Transverse colon (tissue), 4 donors: ENCODE results near the gene JARID2. TPM values are rescaled to one million over a fixed set of nuclear protein-coding genes. Genes with fewer than 3 reads are reported as not detected.

Experiments used
- DNase-seq: peaks from one replicate; pipeline ENCODE4 v3.0.0-alpha.2; 2019
- H3K27ac ChIP-seq, 4 donors: fragments of 200-600 bp; sonication (generic); 2 replicates each; pipeline ENCODE4 v1.5.1; 2016 to 2018; ENCODE audit warnings: inconsistent platforms in 4 of 4
- H3K27me3 ChIP-seq: fragments of 200-600 bp; sonication (generic); 2 replicates; pipeline ENCODE4 v1.5.1; 2017; ENCODE audit warnings: inconsistent platforms
- H3K36me3 ChIP-seq, 4 donors: fragments of 200-600 bp; sonication (generic); 2 replicates each; pipeline ENCODE4 v1.5.1; 2017 to 2019; ENCODE audit warnings: inconsistent platforms in 4 of 4
- H3K4me1 ChIP-seq, 4 donors: fragments of 200-600 bp; sonication (generic); 2 replicates each; pipeline ENCODE4 v1.5.1; 2017 to 2020; ENCODE audit warnings: inconsistent platforms in 4 of 4
- H3K4me3 ChIP-seq, 4 donors: fragments of 200-600 bp; sonication (generic); 1 replicate in 1 of 4; 2 replicates in 3 of 4; pipeline versions ENCODE4 v1.5.1 to v1.6.1; 2017 to 2019; ENCODE audit warnings: inconsistent platforms in 4 of 4
- H3K9me3 ChIP-seq, 2 donors: fragments of 200-600 bp; sonication (generic); 2 replicates each; pipeline ENCODE4 v1.5.1; 2017 to 2019; ENCODE audit warnings: inconsistent platforms in 2 of 2
- EP300 ChIP-seq: sonication (generic); formaldehyde crosslinking; IDR thresholded peaks from one replicate; pipeline ENCODE4 v1.6.1; 2017; ENCODE audit warnings: antibody characterized with exemption, low read depth
- POLR2A ChIP-seq: fragments of 450-650 bp; IDR thresholded peaks from one replicate; pipeline ENCODE4 v1.6.1; 2016; ENCODE audit warnings: antibody characterized with exemption, mild to moderate bottlenecking, moderate library complexity
- POLR2AphosphoS5 ChIP-seq, 3 donors: sonication (generic); formaldehyde crosslinking; IDR thresholded peaks; one replicate each; pipeline ENCODE4 v1.6.1; 2016; ENCODE audit warnings: antibody characterized with exemption in 3 of 3
- WGBS, 2 donors: methylation state at CpG; one replicate each; pipeline ENCODE4 v1.1.5; 2018; ENCODE audit warnings: low coverage in 1 of 2; 5-methylcytosine and 5-hydroxymethylcytosine counted together
- in situ Hi-C, 4 donors: fragments of 200-750 bp; cut with MboI; loops; one replicate each; pipeline versions ENCODE4 v1.15.0 to v1.15.1; 2017; ENCODE audit warnings: low sequenced_read_pairs in 3 of 4, low pct_ligation_motif_present in 1 of 4, low pct_unique_long_range_greater_than_20kb in 1 of 4
- intact Hi-C: fragments of 100-400 bp; cut with DNase I; formaldehyde crosslinking; loops from one replicate; pipeline ENCODE4 v1.15.1; 2023; ENCODE audit warnings: low total_unique reads
- total RNA-seq, 4 donors: library from RNA; depleted of rRNA; stranded (reverse); fragments of >200 nt; gene quantifications; one replicate each; pipeline ENCODE4 v1.1.0, GENCODE V29; 2016
- TF ChIP-seq, protein P1 (sequence below), 5 experiments: fragments of 200-600 bp in 3 of 5; fragments of 450-650 bp in 2 of 5; sonication (generic) in 3 of 5; IDR thresholded peaks; 1 replicate in 2 of 5; 2 replicates in 3 of 5; pipeline ENCODE4 v1.5.1; 2016 to 2017; ENCODE audit warnings: antibody characterized with exemption in 5 of 5, inconsistent platforms in 3 of 5, mild to moderate bottlenecking in 2 of 5, moderate library complexity in 1 of 5

The JARID2 gene
- total RNA-seq, 4 donors from 2014 or later = 9.4 to 18.7 (median 10.9) TPM

DNA sequence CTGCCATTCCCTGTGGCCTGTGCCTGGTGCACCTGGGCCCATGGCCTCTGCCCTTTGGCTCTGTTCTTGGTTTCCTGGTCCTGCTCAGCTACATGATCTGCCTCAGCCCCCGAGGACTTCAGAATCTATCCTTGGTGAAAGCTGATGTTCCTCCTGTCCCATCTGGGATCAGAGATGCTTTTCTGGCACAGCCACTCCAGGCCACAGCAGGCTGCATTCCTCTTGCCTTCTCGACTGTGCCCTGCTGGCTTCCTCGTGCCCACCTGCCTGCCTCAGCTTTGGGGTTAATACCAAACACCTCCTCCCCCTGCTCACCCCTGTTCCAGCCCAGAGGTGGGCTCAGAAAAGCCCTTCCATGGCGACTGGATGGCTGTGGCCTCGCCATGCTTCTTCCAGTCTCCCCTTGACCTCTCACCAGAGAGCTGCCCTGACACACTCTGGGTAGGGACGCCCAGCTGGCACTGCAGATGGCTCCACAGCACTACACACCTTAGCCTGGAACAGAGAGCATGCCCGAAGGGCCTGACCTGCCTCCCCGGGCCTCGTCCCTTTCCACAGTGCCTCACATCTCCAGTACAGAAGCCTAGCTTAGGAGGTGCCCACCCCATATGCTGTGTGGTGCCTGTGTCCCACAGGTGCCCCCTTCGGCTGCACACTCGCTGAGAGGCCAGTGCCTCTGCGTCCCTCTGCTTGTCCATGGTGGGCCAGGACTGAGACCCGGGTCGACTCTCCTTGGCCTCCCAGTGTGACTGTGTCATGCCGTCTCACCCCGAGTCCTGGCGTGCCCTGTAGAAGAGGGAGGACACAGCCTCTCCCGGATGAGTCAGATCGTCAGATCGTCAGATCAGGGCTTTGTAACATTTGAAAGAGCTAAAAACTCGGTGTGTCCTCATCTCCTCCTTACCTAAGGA, 268.2 kb downstream of the JARID2 start:
- Histone ChIP-seq H3K4me1 (no peaks in the 10 kb centered on the region), H3K27me3 (no peaks in the 10 kb centered on the region), H3K27ac (no peak overlapping the region), H3K4me3 (no peak overlapping the region), H3K9me3 (no peaks in the 10 kb centered on the region), H3K36me3 (peaks cover 0 to 18% (median 6%) of the 10 kb centered on the region in 4 donors)
- 94% methylated on average over 21 of the region's 21 CpGs; no CpG with 5 or more reads in 1 of the 2 donors for WGBS, 2 donors
- in situ Hi-C loops = loop anchor here in 1 of 4 donors (25.0 kb wide), 1 partner anchor 98 kb away; no protein-coding TSS in a partner anchor
- TF ChIP-seq EP300 (no peak), POLR2AphosphoS5 (IDR thresholded peaks at IDR 0.05) (no peak), POLR2A (no peak)
- TF ChIP-seq, protein P1, sequence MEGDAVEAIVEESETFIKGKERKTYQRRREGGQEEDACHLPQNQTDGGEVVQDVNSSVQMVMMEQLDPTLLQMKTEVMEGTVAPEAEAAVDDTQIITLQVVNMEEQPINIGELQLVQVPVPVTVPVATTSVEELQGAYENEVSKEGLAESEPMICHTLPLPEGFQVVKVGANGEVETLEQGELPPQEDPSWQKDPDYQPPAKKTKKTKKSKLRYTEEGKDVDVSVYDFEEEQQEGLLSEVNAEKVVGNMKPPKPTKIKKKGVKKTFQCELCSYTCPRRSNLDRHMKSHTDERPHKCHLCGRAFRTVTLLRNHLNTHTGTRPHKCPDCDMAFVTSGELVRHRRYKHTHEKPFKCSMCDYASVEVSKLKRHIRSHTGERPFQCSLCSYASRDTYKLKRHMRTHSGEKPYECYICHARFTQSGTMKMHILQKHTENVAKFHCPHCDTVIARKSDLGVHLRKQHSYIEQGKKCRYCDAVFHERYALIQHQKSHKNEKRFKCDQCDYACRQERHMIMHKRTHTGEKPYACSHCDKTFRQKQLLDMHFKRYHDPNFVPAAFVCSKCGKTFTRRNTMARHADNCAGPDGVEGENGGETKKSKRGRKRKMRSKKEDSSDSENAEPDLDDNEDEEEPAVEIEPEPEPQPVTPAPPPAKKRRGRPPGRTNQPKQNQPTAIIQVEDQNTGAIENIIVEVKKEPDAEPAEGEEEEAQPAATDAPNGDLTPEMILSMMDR (IDR thresholded peaks at IDR 0.05) = no peak
- intact Hi-C loops = no loop called here
- DNase-seq = no peak

GRCh38 chr6:15515226-15515625, 269.4 kb downstream of the JARID2 start:
- H3K27ac ChIP-seq = no peak overlapping the region
- H3K36me3 ChIP-seq = peaks cover 0 to 18% (median 7%) of the 10 kb centered on the region in 4 donors
- no peaks in the 10 kb centered on the region for H3K4me1 ChIP-seq
- no peak for TF ChIP-seq EP300
- no peak for TF ChIP-seq POLR2AphosphoS5 (IDR thresholded peaks at IDR 0.05)
- TF ChIP-seq, protein P1 (IDR thresholded peaks at IDR 0.05) = no peak
- TF ChIP-seq POLR2A = no peak
- intact Hi-C loops (no loop called here), in situ Hi-C loops (loop anchor here in 1 of 4 donors (25.0 kb wide), 1 partner anchor 97 kb away; no protein-coding TSS in a partner anchor)
- no peaks in the 10 kb centered on the region for H3K9me3 ChIP-seq
- DNase-seq = no peak
- H3K27me3 ChIP-seq = no peaks in the 10 kb centered on the region
- 87 to 94% methylated on average over 2 to 6 of the region's 6 CpGs for WGBS, 2 donors
- H3K4me3 ChIP-seq = no peak overlapping the region

GRCh38 chr6:15515660-15516375, 269.9 kb downstream of the JARID2 start:
- 86 to 89% methylated on average over 12 to 18 of the region's 18 CpGs for WGBS, 2 donors
- TF ChIP-seq, protein P1 (IDR thresholded peaks at IDR 0.05) = no peak
- TF ChIP-seq POLR2A (no peak), EP300 (no peak), POLR2AphosphoS5 (IDR thresholded peaks at IDR 0.05) (no peak)
- H3K36me3 ChIP-seq = peaks cover 0 to 22% (median 7%) of the 10 kb centered on the region in 4 donors
- no peaks in the 10 kb centered on the region for H3K27me3 ChIP-seq
- intact Hi-C loops (no loop called here), in situ Hi-C loops (loop anchor here in 1 of 4 donors (25.0 kb wide), 1 partner anchor 96 kb away; no protein-coding TSS in a partner anchor)
- no peaks in the 10 kb centered on the region for H3K4me1 ChIP-seq
- no peak overlapping the region for H3K27ac ChIP-seq
- no peak for DNase-seq
- no peak overlapping the region for H3K4me3 ChIP-seq
- no peaks in the 10 kb centered on the region for H3K9me3 ChIP-seq

GRCh38 chr6:15516378-15516777, 270.5 kb downstream of the JARID2 start:
- no peak for TF ChIP-seq EP300
- TF ChIP-seq POLR2AphosphoS5 (IDR thresholded peaks at IDR 0.05) = no peak
- TF ChIP-seq, protein P1 (IDR thresholded peaks at IDR 0.05) = no peak
- TF ChIP-seq POLR2A = no peak
- intact Hi-C loops = no loop called here
- Histone ChIP-seq H3K4me1 (no peaks in the 10 kb centered on the region), H3K27ac (no peak overlapping the region), H3K9me3 (no peaks in the 10 kb centered on the region), H3K27me3 (no peaks in the 10 kb centered on the region), H3K36me3 (peaks cover 0 to 20% (median 7%) of the 10 kb centered on the region in 4 donors), H3K4me3 (no peak overlapping the region)
- no peak for DNase-seq
- in situ Hi-C loops = loop anchor here in 1 of 4 donors (25.0 kb wide), 1 partner anchor 96 kb away; no protein-coding TSS in a partner anchor
- WGBS, 2 donors = 95% methylated on average over 13 of the region's 13 CpGs; no CpG with 5 or more reads in 1 of the 2 donors
